A673 (cell line): ENCODE data around the gene ST8SIA5. TPM values are rescaled to one million over a fixed set of nuclear protein-coding genes. Genes with fewer than 3 reads are reported as not detected.
A peak's percentile ranks its signal among the peaks of the same experiment; 100 is the strongest.
"Not testable (repeated sequence)": the region's sequence is repeated elsewhere in the genome, so short reads cannot be mapped to it uniquely, and the experiment has no call there.

Experiments
- Bru-seq: library from RNA; stranded (reverse); fragments of 400-500 nt; gene quantifications from one replicate; lab custom pipeline; 2021; lab: Mats Ljungman, UMichigan
- BruChase-seq, 2 experiments: library from RNA; stranded (reverse); fragments of 400-500 nt; gene quantifications; one replicate each; lab custom pipeline; 2021; lab: Mats Ljungman, UMichigan
- BruUV-seq: library from RNA; stranded (reverse); fragments of 400-500 nt; replicated peaks from 2 replicates; lab custom pipeline; 2021; lab: Mats Ljungman, UMichigan
- CTCF ChIA-PET: fragments of 300-600 bp; sonication (Branson Sonifier 250); formaldehyde crosslinking; loops from one replicate; lab custom pipeline; 2022; ENCODE audit warnings: antibody characterized with exemption; lab: Charles Lee
- POLR2A ChIA-PET: fragments of 300-600 bp; sonication (Branson Sonifier 250); formaldehyde crosslinking; loops from one replicate; lab custom pipeline; 2022; ENCODE audit warnings: antibody characterized with exemption; ENCODE audit not compliant: low non-redundant PET; lab: Charles Lee
- DNase-seq: peaks from one replicate; pipeline ENCODE4 v3.0.0-alpha.2; 2015; ENCODE audit warnings: low spot score
- H3K27ac ChIP-seq: fragments of 200-600 bp; sonication (generic); 2 replicates; pipeline ENCODE4 v1.5.1; 2016; ENCODE audit warnings: mixed run types, low read depth, mild to moderate bottlenecking, mixed read lengths, antibody characterized with exemption, low read length; ENCODE audit not compliant: poor library complexity, severe bottlenecking
- H3K27me3 ChIP-seq: fragments of 200-600 bp; sonication (generic); replicated peaks from 2 replicates; pipeline ENCODE4 v1.6.1; 2017; ENCODE audit warnings: mixed run types, low read depth, mild to moderate bottlenecking, mixed read lengths, antibody characterized with exemption, low read length; ENCODE audit not compliant: insufficient read depth, poor library complexity
- H3K36me3 ChIP-seq: fragments of 200-600 bp; sonication (generic); 2 replicates; pipeline ENCODE4 v1.6.1; 2016; ENCODE audit warnings: mixed run types, mild to moderate bottlenecking, mixed read lengths, antibody characterized with exemption, low read length; ENCODE audit not compliant: insufficient read depth, poor library complexity, severe bottlenecking
- H3K4me1 ChIP-seq: fragments of 200-600 bp; sonication (generic); 2 replicates; pipeline ENCODE4 v1.6.1; 2017; ENCODE audit warnings: mixed run types, mild to moderate bottlenecking, mixed read lengths, antibody characterized with exemption, low read length; ENCODE audit not compliant: insufficient read depth, poor library complexity, severe bottlenecking
- H3K4me3 ChIP-seq: fragments of 200-600 bp; sonication (generic); 2 replicates; pipeline ENCODE4 v1.5.1; 2016; ENCODE audit warnings: low read depth, mixed run types, mild to moderate bottlenecking, mixed read lengths, low read length; ENCODE audit not compliant: poor library complexity, severe bottlenecking
- H3K9me3 ChIP-seq: fragments of 200-600 bp; sonication (generic); 2 replicates; pipeline ENCODE4 v1.6.1; 2016; ENCODE audit warnings: mixed run types, low read depth, mild to moderate bottlenecking, mixed read lengths, antibody characterized with exemption, low read length; ENCODE audit not compliant: poor library complexity, severe bottlenecking
- CTCF ChIP-seq: fragments of 300-800, 200-600 bp; sonication (generic); conservative IDR thresholded peaks from 2 replicates; pipeline ENCODE4 v1.5.1; 2017; ENCODE audit warnings: low read depth, mild to moderate bottlenecking, antibody characterized with exemption, low read length, moderate library complexity, mixed read lengths
- EZH2 ChIP-seq: fragments of 200-600 bp; sonication (generic); IDR thresholded peaks from 2 replicates; pipeline ENCODE4 v1.6.1; 2017; ENCODE audit warnings: borderline replicate concordance, low read depth, mild to moderate bottlenecking, mixed read lengths, antibody characterized with exemption, low read length; ENCODE audit not compliant: poor library complexity, severe bottlenecking
- intact Hi-C: fragments of 100-400 bp; cut with micrococcal nuclease; formaldehyde crosslinking; loops from one replicate; pipeline ENCODE4 v1.10.0; 2022; ENCODE audit not compliant: unreplicated experiment
- long read RNA-seq: library from polyadenylated mRNA; stranded (forward); transcript quantifications from one replicate; pipeline ENCODE4 v2.0.0, GENCODE V29; 2022
- total RNA-seq: library from RNA; stranded (reverse); gene quantifications from 2 replicates; pipeline ENCODE4 v1.2.3, GENCODE V29; 2021

The ST8SIA5 gene
- 17.9 and 24.8 TPM in 2 replicates for total RNA-seq
- percentile 65 among the genes with signal in this experiment for Bru-seq, nascent RNA
- BruChase-seq, experiment 1, labeled RNA remaining after a 2-hour chase = percentile 67 among the genes with signal in this experiment
- BruChase-seq, experiment 2, labeled RNA remaining after a 6-hour chase = percentile 77 among the genes with signal in this experiment
- long read RNA-seq, full-length matches to known transcripts = 40 of 54 reads
- long read RNA-seq, partial matches to known transcripts = 1 of 54 reads
- long read RNA-seq, other reads (novel, unspliced or antisense) = 13 of 54 reads

GRCh38 chr18:46756559-46757201 is at the start of gene ST8SIA5:
Gene ST8SIA5 (minus strand): TSS chr18:46757053. CDS start chr18:46756508, 545 bp downstream.
- peak within 1 kb of the TSS; percentile 74 for H3K4me3 ChIP-seq
- CTCF ChIA-PET = no interaction called here
- DNase-seq = peak; percentile 58
- H3K36me3 ChIP-seq = no peaks in the 10 kb centered on the region
- POLR2A ChIA-PET = no interaction called here
- H3K4me1 ChIP-seq = peaks cover 12% of the 10 kb centered on the region
- peak within 1 kb of the TSS; percentile 65 for H3K27ac ChIP-seq
- H3K9me3 ChIP-seq = no peaks in the 10 kb centered on the region
- no peak for TF ChIP-seq CTCF
- TF ChIP-seq EZH2 = no peak
- BruUV-seq = no TSS peak
- H3K27me3 ChIP-seq = no peaks in the 10 kb centered on the region
- intact Hi-C loops = no loop called here

- BruUV-seq, H3K27me3 ChIP-seq, H3K9me3 ChIP-seq, DNase-seq, H3K4me3 ChIP-seq, H3K27ac ChIP-seq, POLR2A ChIA-PET, H3K36me3 ChIP-seq, intact Hi-C loops, H3K4me1 ChIP-seq, CTCF ChIA-PET: not testable (repeated sequence)
Measured at GRCh38 chr18:46795945-46796344, 39.1 kb upstream of the ST8SIA5 start.

GRCh38 chr18:46794607-46795006 is 37.8 kb upstream of the ST8SIA5 start:
- no peak for DNase-seq
- H3K4me3 ChIP-seq = no peak overlapping the region
- H3K9me3 ChIP-seq = no peaks in the 10 kb centered on the region
- ChIA-PET CTCF (no interaction called here), POLR2A (no interaction called here)
- TF ChIP-seq CTCF = no peak
- TF ChIP-seq EZH2 = no peak
- no peaks in the 10 kb centered on the region for H3K4me1 ChIP-seq
- no peaks in the 10 kb centered on the region for H3K36me3 ChIP-seq
- intact Hi-C loops = no loop called here
- BruUV-seq = no TSS peak
- no peaks in the 10 kb centered on the region for H3K27me3 ChIP-seq
- H3K27ac ChIP-seq = no peak overlapping the region
